SK-N-MC (cell line): ENCODE measurements around the gene SLAMF9.

Source experiments
- EZH2 ChIP-seq: fragments of 200-600 bp; sonication (generic); IDR thresholded peaks from one replicate; pipeline ENCODE4 v1.6.1; 2017; ENCODE audit warnings: antibody characterized with exemption
- FOXP2 ChIP-seq: optimal IDR thresholded peaks from 2 replicates; pipeline ENCODE3; 2011; ENCODE audit warnings: mild to moderate bottlenecking, moderate library complexity; ENCODE audit not compliant: insufficient read depth; ENCODE audit errors: extremely low read length, control extremely low read depth
- POLR2AphosphoS5 ChIP-seq: IDR thresholded peaks from 2 replicates; pipeline ENCODE4 v1.6.1; 2012; ENCODE audit warnings: mild to moderate bottlenecking, low read depth, low read length, borderline replicate concordance

GRCh38 chr1:159938211-159938852, 15.7 kb downstream of the SLAMF9 start:
- TF ChIP-seq EZH2, result no peak
- no peak for TF ChIP-seq POLR2AphosphoS5
- no peak for TF ChIP-seq FOXP2
